Islet of Langerhans (tissue), 1 donor: ENCODE measurements around the gene ELOB.
"Not testable (repeated sequence)": the region's sequence is repeated elsewhere in the genome, so short reads cannot be mapped to it uniquely, and the experiment has no call there.

ENCODE experiments used
- FAIRE-seq: peaks from one replicate; lab custom pipeline; 2011; peaks lifted over from hg19 to GRCh38; lab: Jason Lieb, UNC

ELOB gene

DNA sequence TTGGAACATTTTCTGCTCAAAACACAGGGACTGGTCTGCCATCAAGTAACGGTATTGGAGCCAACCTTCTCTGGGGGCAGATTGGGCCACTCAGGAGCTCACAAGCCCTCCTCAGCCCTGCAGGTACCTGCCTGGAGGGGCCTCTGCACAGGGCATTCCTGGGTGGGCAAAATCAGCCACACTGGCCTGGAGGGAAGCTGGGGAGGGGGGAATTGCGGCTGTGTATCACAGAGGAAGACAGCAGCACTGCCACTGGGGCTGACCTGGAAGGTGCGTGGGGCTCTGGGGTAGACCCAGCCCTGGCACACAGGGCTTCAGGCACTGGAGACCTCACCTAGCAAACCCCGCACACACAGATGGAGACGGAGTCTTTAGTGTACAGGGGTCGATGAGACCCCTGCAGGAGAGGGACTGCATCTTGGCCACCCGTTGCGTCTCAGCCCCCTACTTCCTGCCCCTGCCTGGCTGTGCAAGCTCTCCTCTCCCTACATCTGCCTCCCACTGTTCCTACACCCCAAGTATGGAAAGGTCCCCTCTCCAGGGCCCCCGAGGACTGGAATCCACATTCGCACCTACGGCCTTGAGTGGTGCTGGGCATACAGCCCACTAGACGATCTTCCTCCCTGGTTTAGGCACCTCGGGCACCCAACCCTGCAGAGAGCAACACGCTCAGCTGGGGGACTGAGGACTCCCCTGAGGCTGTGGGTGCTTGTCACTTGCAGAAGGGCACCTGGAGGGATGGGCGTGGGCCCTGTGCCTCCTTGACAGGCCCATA, 31.8 kb downstream of the ELOB start:
- no peak for FAIRE-seq

DNA sequence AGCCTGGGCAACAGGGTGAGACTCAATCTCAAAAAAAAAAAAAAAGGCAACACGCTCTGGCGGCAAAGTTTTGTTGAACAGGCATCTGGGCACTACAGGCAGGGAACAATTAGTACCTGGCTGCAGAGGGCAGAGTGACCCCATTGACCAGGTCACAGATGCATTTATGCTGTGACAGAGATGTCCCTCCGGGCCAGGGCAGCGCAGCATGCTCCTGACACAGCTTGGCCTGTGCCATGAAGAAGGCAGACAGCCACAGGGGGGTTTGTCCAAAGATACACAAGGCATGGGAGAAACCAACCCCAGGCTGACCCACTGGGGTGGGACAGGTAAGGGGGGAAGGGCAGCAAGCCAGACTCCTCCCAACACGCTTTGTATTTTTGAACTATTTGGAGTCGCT, 32.4 kb downstream of the ELOB start:
- FAIRE-seq: no peak

DNA sequence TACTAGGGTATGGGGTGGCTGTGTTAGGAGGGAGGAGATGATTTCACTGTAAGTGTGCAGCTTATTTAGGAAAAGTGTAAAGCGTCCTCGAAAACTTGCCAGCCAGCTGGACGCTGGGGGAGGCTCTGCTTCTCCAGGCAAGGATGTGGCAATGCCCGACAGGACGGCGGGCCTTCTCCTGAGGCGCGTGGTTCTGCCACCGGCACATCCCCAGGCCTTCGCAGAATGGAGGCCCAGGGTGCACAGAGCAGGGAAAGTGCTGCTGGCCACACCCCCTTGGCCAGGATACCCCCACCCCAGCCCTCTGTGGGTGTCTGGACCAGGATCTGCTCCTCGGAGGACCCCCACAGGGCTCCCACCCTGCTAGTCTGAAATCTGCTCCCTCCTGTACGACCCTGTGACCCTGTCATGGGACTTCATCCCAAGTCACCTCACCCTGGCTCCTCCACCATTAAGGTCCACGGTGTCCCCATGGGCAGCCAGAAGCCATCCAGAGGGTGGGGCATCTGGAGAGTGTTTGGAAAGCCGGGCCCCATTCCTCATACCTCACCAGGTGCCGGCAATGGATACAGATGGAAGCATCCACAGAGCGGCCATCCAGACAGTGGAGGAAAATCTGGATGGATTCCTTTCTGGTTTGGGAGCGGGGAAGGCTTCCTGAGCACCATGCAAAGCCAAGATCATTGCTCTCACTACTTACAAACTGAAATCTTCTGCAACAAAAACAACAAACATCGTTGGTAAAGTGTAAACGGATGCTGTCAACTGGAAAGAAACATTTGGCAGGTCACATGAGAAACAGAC, 33.9 kb downstream of the ELOB start:
- FAIRE-seq: no peak

DNA sequence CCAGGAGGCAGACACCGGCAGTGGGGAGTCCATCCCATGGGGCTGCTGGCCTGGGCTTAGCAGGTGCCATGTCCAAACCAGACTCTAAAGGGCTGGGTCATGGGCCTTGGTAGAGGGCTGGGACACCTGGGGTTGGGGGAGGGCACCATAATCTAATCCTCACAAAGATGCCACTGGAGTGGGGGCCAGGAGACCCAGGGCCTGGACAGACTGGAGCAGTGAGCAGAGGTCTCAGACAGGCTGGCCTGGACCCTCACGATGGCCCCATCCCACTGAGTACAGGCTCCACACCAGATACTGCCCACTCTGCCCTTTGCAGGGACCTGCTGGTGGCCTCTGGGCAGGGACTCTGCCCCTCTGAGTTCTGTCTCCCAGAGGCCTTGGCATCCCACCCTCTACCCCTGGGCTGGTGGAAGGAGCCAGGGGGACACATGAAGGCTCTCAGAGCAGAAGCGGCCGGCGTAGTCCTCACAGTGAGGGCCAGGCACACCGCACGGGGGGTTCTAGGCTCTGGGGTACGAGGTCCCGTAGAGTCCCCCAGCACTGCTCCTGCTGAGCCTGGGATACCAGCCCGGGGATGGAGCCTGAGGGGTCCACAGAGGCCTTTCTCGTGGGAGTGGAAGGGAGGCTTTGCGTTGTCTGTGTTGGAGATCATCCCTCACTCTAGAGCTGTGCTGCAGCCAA, 34.6 kb downstream of the ELOB start:
- FAIRE-seq: no peak

DNA sequence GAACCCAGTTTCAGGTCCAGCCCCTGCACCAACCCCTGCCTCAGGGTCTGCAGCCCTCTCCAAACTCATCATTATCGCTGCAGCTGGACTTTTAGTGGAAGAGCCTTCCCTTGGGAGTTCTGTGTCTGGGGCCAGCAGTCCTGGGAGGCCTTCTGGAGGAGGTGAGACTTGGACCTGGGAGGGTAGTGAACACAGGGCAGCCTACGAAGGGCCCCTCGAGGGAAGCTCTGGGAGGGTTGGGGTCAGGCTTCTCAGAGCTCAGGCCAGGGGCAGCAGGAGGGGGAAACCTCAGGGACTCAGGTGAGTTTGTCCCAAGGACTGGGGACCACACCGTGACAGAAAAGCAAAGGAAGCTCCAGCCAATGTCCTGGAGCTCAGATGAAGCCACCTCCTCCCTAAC, 35.9 kb downstream of the ELOB start:
- FAIRE-seq: no peak

DNA sequence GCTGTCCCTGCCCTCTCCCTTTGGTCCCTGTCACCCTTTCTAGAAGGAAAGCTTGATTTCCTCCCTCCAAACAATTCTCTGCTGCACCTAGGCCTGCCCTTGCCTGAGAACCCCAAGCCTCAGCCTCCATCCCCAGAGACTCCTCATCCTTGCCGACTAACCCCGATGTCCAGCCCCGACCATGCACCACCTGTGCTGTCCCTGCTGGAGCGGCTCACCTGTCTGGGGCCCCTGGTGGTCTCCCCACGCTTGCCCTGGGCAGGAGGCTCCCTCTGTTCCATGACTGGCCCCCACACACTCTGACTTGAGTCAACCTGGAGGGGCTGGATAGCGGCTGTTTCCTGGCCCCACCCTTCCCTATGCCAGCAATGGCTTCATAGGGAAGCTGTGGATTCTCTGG, 36.6 kb downstream of the ELOB start:
- no peak for FAIRE-seq

DNA sequence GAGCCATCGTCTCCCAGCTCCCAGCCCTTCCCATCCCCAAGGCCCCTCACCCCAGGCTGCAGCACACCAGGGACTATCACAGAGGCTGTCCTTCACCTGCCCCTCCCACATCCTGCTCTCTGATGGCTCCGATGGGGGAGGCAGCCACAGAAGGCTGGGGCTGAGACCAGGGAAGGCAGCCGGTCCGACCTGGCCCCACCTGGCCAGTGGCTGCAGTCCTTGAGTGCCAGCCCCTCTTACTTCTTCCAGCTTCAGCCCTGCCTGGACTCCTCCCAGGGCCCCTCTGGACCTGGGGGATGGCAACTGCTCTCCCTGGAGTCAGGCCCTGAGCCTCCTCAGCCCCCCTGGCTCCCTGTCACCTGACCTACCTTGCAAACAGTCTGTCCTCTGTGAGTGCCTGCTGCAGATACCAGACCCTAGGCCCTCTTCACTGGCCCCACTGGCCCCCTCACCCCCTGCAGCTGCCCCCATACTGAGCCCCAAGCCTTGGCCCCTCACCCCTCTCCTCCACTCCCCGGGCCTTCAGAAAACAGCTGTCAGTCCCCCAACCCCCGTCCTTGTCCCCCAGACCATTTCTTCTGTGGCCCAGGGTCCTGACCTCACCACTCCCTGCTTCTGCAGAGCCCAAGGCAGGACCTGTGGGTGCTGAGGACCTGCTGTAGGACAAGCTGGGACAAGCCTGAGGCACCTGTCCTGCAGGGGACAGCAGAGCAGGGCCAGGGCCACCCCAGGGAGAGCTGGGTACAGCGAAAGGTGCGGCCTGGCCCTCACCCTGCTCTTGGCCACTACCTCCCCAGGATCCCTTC, 37.3 kb downstream of the ELOB start:
- FAIRE-seq: no peak

DNA sequence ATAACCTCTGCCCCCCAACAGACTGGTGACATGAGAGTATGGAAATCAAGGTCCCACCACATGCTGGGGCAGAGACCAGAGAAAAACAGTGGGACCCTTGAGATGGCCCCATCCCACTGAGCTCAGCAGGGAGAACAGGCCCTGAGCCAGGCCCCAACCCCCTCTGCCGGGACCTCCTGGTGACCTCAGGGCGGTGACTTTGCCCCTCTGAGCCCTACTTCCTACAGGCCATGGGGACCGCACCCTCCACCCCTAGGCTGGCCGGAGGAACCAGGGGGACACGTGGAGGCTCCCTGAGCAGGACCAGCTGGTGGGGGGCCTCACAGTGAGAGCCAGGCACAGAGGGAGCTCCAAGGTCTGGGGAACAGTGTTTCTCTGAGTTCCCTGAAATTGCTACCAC, 38.5 kb downstream of the ELOB start:
- no peak for FAIRE-seq

DNA sequence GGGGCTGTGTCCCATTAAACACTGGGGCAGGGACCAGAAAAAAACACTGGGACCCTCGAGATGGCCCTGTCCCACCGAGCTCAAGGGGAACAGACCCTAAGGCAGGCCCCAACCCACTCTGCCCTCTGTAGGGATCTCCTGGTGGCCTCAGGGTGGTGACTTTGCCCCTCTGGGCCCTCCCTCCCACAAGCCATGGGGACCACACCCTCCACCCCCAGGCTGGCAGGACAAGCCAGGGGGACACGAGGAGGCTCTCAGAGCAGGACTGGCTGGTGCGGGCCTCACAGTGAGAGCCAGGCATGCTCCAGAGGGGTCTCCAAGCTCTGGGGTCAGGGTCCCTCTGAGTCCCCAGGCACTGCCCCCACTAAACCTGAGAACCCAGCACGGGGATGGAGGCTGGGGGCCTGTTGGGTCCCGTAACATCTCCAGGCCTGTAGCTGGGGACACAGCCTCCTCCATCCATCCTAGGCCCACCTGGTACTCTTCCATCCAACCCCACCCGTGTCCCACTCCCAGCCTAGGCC, 39.1 kb downstream of the ELOB start:
- FAIRE-seq: no peak

DNA sequence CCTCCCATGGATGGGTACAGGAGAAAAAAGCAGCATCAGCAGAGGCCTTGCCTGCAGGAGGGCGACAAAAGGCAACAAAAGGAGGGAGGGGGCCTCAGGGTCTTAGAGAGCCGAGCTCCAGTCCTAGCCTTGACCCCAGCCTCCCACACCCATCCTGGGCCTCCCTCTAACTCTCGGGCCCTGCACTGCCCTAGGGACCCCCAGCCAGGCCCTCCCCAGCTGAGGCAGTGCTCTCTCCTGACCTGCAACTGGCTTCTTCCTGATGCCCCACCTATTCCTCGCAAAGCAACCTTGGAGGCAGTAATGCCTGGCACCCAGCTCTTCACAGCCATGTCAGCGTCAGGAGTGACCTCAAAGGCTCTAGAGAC, 39.9 kb downstream of the ELOB start:
- no peak for FAIRE-seq

DNA sequence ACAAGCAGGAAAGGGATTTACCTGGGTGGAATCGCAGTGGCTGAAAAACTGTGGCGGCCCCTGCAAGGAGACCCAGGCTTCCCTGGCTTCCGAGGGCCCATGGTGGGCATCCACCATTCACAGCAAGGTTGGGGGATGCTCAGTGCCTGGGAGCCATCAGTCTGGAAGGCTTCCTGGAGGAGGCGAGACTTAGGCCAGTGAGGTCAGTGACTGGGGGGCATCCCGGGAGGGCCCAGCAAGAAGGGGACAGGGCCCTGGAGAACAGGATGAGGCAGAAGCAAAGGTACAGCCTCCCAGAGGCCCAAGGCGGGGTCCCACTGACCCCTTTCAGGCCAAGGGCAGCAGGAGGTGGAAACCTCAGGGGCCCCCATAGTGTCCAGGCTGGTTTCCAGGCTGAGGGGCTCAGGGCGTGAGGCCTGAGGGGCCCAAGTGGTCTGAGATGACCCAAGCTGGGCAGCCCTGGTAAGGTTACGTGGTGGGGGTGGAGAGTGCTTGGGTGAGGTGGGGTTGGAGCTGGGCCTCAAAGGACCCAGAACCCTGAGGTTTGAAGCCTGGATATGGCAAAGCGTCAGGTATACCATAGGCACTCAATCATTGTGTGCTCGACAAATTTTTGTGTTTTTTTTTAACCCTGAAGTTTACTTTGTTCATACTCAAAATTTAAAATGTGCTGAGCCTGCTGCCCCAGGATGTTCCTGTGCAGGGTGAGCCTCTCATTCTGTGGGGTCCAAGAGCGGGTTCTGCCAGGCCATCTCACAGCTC, 40.4 kb downstream of the ELOB start:
- FAIRE-seq: no peak

DNA sequence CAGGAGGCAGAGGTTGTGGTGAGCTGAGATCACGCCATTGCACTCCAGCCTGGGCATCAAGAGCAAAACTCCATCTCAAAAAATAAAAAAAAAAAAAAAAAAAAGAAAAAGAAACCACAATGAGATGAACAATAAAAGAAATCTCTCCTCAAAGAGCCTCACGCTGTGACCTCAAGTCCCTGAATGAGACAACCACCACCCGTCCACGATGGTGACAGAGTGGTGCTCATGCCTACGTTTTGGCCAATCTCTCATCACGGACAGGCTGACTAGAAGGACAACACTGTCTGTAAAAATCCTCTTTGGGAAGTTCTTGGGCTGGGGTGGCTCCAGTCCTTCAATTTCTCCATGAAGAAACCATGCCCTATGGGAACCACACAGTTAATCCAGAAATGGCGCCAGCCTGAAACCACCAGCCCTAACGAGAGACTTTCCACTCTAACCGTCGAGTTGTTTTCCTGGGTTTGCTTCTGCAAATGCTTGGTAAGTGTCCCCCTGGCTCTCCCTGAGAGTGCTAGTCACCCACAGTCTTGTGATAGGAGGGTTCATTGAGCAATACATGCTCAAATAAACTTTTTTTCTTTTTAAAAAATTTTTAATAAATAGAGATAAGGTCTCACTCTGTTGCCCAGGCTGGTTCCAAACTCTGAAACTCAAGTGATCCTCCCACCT, 42.1 kb downstream of the ELOB start:
- FAIRE-seq: no peak

DNA sequence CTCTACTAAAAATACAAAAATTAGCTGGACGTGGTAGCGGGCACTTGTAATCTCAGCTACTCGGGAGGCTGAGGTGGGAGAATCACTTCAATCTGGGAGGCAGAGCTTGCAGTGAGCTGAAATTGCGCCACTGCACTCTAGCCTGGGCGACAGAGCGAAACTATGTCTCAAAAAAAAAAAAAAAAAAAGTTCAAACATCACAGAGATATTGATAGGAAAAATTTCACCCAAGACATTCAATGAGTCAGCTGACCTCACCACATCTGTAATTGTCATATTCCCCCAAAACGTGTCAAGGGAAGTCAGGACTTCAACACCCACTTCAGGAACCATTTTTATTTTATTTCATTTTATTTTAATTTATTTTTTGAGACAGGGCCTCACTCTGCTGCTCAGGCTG, 49.0 kb downstream of the ELOB start:
- no peak for FAIRE-seq

DNA sequence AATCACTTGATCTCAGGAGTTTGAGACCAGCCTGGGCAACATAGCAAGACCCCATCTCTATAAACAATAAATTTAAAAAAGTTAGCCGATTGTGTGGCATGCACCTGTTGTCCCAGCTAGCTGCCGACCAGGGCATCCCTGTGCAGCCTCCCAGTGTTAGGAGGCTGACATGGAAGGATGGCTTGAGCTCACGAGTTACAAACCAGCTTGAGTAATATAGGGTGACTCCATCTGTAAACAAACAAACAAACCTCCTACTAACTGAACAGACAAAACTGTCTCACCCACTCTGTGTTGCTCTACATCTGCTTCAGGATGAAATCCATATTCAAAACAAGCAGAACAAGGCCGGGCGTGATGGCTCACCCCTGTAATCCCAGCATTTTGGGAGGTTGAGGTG, 50.2 kb downstream of the ELOB start:
- FAIRE-seq: no peak

DNA sequence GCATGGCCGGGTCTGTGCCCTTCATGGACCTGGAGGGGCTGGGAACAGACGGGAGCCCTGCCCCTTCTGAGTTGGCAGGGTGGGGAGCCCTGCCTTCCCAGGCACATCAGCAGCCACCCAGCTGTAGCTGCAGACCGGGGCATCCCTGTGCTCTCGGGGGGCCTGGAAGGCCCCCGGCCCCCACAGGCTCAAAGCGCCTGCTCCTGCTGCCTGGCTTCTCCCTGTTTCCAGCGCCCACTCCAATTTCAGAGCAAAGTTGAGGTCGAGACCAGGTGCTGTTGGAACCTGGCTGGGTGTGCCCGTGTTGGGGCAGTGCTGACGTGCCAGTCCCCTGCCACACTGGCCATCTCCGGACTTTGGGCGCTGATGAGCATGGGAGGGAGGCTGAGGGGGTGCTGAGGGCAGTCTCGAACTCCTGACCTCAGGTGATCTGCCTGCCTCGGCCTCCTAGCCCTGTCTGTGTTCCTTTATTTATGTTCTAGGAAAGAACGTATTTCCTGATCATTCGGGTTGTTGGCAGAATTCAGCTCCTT, 52.2 kb downstream of the ELOB start:
- no peak for FAIRE-seq

DNA sequence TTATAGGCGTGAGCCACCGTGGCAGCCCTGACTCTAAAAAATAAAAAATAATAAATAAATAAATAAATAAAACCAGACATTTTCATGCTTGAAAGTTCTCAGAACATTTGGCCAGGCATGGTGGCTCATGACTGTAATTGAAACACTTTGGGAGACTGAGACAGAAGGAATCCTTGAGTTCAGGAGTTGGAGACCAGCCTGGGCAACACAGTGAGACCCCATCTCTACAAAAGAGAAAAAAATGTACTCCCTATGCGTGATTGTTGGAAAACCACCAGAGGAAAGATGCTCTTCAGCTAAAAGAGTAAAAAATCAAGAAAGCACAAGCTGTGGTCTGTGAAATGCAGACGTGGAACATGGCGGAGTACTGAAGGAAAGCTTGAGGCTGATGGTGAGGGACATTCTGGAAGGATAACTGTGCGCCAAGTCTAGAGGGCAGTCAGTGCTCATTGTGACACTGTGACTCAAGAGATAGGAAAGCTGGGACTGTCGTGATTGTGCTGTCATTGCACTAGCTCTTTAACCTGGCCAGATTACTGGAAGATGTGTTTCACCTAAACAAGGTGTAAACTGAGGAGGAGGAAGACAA, 52.9 kb downstream of the ELOB start:
- no peak for FAIRE-seq

DNA sequence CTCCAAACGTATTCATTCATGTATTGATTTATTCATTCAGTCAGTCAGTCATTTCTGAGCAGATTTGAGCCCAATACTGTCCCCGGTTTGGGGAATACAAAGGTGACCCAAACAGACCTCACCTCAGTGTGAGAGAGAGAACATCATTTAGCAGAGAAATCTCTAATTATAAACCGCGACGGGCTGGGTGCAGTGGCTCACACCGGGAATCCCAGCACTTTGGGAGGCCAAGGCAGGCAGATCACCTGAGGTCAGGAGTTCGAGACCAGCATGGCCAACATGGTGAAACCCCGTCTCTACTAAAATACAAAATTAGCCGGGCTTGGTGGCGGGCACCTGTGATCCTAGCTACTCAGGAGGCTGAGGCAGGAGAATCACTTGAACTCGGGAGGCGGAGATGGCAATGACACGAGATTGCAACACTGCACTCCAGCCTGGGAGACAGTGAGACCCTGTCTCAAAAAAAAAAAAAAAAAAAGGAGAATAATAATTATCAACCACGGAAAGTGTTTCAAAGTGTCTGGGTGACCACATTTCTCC, 55.4 kb downstream of the ELOB start:
- not testable (repeated sequence) for FAIRE-seq
